GM21786 (cell line): ENCODE data around the gene THAP7.
A peak's percentile ranks its signal among the peaks of the same experiment; 100 is the strongest.
"Not testable (repeated sequence)": the region's sequence is repeated elsewhere in the genome, so short reads cannot be mapped to it uniquely, and the experiment has no call there.

Source experiments
- ATAC-seq: cut with Tn5 transposase; IDR thresholded peaks from one replicate; pipeline ENCODE4 v1.9.1; 2021; ENCODE audit not compliant: unreplicated experiment

THAP7 gene, protein sequence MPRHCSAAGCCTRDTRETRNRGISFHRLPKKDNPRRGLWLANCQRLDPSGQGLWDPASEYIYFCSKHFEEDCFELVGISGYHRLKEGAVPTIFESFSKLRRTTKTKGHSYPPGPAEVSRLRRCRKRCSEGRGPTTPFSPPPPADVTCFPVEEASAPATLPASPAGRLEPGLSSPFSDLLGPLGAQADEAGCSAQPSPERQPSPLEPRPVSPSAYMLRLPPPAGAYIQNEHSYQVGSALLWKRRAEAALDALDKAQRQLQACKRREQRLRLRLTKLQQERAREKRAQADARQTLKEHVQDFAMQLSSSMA

DNA sequence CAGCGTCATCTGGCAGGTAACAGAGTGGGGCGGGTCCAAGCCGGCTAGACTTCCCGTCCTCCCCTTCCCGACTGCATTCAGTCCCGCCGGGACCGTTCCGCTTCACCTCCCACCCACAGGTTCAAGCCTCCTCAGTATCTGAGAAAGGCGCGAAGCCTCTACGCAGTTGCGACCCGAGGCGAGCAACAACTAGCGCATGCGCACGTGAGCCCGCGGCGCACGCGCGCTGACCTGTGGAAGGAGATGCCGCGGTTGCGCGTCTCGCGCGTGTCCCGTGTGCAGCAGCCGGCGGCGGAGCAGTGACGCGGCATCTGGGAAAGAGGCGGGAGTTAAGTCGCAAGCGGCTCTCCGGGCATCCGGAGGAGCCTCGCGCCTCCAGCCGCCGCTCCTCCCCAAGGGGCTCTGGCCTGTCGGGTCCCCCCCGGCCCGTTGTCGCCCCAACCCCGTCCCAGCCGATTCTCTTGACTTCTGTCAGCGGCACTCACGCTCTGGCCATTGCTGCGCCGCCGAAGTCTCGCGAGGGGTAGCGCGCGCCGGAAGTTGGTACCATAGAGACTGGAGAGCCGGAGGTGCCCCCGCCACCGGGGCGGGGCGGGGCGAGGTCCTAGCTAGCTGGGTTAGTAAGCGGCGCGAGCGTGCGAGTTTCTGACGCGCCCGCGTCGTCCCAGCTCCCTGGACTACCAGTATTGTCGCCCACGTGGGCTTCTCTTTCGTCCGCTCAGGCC lies at the start of gene THAP7:
TSS of gene THAP7 (minus strand) at position 518 of the 725 bp plus-strand sequence. CDS start at position 311, 207 bp downstream.
- ATAC-seq = peak; percentile 85

DNA sequence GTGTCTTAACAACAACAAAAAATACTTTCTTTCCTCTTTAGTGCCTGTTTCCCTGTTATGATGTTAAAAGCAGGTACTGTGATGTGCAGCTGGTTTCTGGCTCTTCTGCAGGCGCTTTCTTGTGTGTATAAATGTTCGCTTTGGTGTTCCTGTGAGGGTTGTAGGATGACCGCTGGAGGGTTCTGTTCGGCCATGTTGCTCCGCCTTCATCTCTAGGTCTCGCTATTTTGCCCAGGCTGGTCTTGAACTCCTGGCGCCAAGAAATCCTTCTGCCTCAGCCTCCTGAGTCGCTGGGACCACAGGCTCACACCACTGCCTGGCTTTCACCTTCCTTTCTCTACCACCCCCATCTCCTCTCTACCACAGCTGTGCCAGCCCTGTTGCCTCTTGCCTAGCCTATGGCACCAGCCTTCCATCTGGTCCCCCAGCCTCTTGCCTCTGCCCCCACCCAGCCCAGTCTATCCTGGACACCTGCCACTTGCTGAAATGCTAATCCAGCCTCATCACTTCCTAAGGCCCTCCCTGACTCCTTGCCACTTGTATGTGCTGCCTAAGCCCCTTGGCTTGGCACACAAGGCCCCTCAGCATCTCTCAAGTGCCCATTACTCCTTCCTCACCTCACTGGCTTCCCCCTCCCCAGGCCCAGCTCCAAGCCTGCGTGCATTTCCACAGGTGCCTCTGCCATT lies 49.4 kb upstream of the THAP7 start:
- no peak for ATAC-seq

DNA sequence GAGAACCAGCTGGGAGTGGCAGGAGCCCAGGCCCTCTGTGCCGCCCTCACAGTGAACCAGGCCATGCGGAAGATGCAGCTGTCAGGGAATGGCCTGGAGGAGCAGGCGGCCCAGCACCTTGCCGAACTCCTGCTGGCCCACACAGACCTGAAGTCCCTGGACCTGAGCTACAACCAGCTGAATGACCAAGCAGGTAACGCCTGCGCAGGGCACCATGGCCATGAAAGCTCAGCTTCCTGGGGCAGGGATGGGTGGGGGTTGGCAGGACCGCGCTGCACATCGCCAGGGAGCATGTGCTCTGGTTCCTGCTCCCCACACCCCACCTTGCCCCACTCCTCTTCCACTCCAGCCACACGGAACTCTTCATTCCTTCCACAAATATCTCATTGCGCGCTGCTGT lies 47.0 kb upstream of the THAP7 start:
- not testable (repeated sequence) for ATAC-seq

DNA sequence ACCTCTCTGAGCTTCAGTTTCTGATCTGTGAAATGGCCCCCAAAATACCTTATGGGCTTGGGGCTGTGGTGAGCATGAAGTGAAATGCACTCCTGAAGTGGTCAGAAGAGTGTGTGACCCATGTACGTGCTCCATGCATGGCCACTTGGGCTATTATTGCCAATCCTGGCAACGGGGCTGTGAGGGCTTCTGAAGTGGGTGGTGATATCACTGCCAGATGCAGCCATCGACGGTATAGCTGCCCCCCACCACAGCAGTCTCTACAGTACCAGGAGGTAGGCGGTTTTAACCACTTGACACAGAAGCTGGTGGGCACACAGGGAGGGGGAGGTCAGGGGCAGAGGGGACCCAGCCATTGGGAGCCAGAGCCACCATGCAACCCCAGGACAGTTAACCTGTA lies 46.5 kb upstream of the THAP7 start:
- not testable (repeated sequence) for ATAC-seq

DNA sequence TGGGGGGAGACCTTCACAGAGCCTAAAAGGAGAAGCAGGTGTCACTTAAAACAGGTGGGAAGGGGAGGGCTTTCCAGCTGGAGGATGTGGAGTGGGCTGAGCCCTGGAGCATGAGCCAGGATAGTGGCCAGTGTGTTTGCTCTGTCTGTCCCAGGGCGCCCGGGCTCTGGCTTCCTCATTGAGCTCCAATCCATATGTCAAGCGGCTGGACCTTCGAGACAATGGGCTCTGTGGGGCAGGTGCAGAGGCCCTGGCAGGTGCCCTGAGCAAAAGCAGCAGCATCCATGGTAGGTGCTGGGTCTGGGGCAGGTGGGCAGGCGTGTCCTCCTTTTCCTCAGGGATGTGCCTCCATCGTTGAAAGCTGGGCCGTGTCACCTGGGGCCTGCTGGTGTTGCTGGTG lies 45.8 kb upstream of the THAP7 start:
- no peak for ATAC-seq

DNA sequence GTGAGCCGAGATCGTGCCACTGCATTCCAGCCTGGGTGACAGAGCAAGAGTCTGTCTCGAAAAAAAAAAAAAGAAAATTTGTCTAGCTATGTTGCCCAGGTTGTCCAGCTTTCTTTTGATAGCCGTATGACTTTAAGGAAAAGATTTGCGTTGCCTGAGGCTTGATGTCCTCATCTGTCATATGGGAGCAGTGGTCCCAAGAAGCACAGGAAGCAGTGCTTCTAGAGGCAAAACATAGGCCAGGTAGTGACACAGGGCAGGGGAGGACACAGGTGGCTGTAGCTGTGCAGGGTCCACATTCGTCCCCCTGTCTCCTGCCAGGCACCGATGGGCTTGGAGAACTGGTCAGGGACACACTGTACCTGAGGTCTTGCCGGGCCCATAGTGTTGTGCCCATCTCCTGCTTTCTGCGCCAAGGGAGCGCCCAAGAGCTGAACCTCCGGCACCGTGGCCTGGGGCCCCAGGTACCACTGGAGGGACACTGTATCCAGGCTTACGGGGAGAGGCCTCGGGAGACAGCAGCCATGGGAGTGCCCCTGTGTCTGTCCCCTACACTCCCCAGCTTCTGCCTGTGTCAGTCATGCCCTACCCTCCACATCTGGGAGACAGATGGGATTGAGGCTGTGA lies 45.2 kb upstream of the THAP7 start:
- ATAC-seq = no peak

DNA sequence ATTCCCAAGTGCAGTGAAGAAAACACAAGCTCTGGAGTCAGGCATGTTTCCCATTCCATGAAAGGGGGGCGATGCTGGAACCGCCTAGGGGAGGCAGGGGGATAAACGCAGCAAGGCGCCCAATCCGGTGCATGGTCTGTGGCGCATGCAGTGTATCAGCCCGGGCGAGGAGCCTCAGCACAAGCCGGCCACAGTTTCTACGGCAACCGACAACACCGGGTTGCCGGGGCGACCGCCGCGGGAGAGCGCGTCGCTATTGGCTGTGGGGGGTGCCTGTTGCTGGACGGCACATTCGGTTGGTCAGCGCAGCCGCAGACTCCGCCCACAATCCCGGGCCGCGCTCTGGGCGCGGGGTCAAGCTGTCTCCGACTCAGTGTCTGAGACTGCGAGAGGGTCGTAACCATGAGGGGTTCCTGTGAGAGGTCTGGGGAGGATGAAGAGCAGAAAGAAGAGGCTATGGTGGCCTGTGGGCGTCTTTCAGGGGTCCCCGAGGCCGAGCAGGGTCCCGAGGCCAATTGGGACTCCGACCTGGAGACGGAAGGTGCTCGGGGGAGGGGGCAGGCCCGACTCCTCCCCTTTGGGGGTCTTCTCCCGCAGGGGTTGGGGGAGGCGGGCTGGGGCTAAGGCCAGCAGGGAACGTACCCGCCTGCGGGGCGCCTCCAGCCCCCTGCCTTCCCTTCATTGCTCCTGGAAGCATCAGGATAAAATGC lies 43.8 kb upstream of the THAP7 start, which contains the start of gene LRRC74B:
TSS of gene LRRC74B (plus strand) at position 362 of the 710 bp plus-strand sequence. CDS start at position 403, 41 bp downstream.
- peak; percentile 74 for ATAC-seq

DNA sequence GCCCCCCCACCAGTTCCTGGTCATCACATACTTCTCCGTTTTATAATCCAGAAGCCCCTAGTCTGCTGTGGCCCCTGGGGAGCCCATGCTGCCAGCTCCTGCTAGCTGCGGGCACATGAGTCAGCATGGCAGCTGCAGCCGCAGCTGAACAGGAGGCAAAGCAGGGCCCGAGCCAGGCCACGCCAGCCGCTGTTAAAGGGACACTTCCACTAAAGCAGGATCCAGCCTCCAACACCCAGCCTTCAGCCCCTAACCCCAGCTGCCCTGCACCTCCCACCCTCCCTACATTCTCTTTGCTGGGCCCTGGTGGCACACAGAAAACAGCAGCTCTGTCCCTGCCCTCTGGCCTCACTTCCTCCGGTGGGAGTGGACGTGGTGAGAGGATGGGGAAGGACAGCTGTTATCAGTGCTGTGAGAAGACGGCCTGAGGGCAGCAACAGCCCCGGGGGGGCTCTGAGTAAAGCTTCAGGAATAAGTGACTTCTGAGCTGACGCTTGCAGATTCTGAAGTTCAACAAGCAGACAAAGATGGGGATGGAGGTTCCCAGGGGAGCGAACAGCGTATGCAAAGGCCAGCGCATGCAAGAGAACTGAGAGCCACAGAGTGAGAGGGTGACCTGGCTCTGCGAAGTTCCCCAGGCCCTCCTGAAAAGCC lies 43.1 kb upstream of the THAP7 start:
- ATAC-seq = no peak

DNA sequence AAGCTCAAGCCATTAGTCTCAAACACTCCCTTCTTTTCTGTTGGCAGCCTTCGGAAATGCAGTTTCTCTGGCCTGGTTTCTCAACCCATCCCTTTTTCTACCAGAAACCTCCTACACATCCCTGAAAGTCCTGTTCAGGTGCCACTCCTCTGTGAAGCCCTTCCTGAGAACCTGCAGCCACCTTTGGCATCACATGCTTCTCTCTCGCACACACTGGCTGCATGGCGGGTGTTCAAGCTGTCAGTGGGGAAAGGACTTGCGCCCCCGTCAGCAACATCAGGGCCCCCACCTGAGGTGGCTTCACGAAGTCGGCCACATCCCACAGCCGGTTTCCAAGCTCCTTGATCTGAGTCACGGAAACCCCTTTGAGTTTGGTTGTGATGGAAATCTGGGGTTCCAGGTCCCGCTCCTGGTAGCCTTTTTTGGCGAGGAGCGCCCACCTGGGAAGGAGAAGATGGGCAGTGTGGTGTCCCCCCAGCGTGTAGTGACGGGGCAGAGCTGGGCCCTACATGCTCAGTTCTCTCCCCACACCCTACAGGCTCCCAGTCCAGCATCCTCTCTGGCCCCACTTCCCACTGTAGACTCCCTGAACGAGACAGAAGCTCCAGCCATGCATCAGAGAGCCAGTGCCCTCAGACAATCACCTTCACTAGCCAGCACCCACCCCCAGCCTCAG lies 42.1 kb upstream of the THAP7 start:
- no peak for ATAC-seq

DNA sequence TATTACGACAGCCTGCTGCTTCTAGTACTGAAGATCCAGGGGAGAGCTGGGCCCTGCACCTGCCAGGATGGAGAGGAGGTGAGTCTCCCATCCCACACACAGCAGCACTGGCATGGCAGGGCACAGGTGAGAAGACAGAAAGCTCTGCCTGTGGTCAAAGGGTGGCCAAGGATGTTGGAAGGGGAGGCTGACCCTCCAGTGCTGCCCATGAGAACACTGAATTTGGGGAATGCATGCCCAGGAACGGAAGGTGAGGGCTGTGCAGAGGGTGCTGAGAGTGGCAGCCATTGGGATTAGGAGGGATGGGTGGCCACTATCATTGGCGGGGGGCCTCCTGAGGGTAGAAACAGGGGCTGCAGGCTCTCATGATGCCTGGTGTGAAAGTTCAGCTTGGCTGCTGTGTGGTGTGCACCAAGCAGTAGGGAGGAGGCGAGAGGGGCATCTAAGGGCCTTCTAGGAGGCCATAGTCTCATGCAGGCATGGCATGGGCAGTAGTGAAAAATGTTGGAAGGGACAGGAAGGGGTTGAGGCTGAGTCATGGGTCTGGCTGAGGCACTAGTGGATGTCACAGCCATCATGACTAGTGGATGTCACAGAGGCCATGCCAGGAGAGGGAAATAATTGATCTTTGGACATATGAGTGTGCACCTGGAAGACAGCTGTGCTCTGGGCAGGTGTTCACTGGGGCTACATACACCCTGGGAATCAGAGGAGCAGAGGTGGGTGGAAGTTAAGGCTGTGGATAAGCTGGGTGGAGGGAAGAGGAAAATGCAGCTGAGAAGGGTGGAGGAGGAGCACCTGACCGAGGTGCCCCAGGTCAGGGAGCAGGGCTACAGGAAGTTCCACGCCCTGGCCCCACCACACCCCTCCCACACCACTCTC lies 41.3 kb upstream of the THAP7 start:
- ATAC-seq = no peak

DNA sequence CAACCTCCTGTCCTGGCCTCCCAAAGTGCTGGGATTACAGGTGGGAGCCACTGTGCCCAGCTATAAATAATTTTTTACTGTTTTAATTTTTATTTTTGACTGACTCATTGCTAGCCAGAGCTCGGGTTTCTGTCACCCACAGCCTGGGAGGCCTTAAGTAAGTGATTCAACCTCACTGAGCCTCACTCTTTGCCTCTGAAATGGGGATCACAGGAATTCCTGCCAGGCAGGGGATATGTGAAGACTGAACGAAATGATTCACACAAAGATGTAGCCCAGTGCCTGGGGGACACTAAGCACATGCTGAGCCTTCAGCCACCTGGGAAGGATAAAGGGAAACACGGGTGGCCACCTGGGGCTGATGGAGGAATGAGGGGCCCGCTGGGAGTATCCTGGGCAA lies 40.0 kb upstream of the THAP7 start:
- ATAC-seq = no peak

DNA sequence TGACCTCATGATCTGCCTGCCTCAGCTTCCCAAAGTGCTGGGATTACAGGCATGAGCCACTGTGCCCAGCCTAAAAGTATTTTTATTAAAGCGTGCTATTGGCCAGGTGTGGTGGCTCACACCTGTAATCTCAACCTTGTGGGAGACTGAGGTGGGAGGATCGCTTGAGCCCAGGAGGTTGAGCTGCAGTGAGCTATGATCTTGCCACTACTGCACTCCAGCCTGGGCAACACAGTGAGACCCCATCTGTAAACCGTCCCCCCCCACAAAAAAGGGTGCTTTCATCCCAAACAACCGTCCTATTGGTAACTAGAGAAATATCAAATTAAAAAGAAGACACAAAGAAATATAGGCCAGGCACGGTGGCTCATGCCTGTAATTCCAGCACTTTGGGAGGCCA lies 37.2 kb upstream of the THAP7 start:
- not testable (repeated sequence) for ATAC-seq

DNA sequence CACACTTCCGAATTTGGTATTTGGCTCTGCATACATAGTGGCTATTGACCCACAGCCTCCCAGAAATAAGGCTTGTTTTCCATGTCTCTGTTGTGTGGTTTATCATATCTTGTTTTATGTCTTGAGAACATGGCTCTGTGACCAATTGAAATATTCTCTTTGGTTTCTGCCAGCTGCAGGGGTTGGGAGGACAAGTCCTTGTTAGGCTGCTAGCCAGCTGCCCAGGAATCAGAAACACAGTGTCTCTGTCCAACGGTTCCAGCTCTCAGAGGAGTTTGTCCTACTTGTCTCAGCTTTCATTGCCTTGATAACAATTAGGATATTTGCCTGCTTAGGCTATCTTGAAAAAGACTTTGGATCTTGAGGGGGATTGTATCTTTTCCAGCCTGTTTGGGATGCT lies 36.5 kb upstream of the THAP7 start:
- ATAC-seq = no peak

DNA sequence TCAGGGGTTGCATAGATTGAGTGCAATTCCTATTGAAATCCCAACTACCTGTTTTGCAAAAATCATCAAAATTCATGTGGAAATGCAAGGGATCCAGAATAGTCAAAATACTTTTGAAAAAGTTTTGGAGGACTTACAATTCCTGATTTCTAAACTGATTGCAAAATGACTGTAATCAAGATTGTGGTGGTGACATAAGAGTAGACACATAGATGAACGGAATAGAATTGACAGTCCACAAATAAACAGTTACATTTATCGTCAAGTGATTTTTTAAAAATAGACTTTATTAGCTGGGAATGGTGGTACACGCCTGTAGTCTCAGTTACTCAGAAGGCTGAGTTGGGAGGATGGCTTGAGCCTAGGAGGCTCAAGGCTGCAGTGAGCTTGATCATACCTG lies 33.1 kb upstream of the THAP7 start:
- ATAC-seq = no peak

DNA sequence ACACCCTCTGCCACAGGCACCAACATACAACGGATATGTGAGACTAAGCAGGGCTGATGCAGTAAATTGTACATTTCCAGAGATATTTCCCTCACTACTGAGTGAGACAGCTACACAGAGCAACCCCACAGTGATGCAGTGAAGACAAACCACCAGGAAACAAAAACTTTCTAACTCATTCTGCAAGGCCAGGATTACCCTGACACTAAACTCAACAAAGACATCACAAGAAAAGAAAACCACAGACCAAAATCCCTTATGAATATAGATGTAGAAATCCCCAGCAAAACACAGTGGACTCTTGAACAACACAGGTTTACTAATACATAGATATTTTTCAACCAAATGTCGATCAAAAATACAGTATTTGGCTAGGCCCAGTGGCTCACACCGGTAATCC lies 32.0 kb upstream of the THAP7 start:
- no peak for ATAC-seq

DNA sequence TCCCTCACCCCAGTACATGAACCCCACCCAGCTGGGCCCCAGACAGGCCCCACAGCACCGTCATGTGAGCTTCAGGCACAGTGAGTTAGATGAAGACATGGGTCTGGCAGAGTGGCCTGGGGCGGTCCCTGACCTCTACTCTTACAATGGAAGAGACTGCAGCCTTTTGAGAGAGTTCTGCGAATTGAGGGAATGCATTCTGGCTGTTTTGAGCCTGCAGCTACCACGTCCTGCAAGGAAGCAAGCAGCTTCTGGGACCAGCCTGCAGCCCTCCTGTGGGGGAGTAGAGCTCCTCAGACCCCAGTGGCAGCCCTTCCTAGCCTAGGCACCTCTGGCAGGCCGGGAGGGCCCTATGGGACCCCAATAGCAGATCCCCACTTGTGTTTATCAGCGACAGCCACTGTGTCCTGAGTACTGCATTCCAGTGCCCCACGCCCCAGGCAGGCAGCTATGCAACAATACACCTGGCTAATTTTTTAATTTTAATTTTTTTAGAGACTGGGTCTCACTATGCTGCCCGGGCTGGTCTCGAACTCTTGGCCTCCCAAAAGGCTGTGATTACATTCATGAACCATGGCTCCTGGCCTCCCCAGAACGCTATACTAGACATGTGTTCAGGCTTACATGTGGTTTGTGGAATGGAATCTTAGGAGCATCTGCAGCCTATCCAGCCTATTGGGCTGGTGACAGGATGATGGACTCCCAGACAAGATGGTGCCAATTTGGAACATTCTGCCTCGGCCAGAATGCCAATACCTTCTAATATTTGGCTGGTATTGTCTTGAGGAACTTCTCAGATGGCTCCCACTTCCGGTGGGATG lies 31.2 kb upstream of the THAP7 start:
- no peak for ATAC-seq

DNA sequence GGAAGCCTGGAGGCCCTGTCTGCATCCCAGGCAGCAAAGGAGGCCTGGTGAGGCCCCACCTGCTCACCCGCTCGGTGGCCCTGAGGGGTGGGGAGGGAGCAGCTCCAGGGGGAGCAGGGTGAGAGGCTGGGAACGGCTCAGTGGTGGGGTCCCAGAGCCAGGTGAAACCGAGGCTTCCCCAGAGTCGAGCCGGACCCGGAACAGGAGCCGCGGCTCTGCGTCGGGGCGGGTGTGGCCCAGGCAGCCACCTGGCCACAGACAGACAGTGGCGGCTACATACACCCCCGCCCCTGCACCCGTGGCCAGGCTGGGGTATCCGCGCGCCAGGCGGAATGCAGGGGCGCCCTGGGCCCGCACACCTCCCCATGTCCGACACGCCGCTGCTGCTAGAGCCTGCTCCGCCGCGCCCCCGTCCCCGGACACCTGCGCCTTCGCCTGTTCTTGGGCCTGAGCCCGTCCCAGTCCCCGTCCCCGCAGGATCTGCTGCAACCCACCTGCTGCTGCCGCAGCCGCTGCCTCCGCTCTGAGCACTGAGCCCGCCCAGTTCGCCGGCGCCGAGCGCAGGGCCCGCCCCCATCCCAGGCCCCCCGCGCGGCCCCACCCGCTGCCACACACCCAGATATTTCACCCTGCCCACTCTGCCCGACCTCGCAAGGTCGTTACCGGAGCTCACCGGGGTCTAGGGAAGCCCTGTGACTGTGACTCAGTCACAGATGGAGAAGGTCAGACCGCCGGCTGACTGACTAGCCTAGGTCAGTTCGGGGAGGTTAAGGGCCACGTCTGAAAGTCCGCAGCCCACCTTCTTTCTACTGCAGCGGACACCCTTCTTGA lies 30.3 kb upstream of the THAP7 start, which contains the start of gene SLC7A4:
TSS of gene SLC7A4 (minus strand) at position 525 of the 831 bp plus-strand sequence. CDS start 749 bp downstream, outside the sequence.
- no peak for ATAC-seq
